Fibroblast of pulmonary artery (primary cell): ENCODE results near the gene MINK1.

Experiments
- DNase-seq: peaks from one replicate; pipeline ENCODE4 v3.0.0-alpha.2; 2010; ENCODE audit warnings: low read depth
- H3K4me3 ChIP-seq: replicated peaks from 2 replicates; pipeline ENCODE4 v1.5.1; 2011; ENCODE audit warnings: low read depth, mild to moderate bottlenecking, control low read depth, low read length, moderate library complexity
- TF ChIP-seq, protein P1 (sequence below): IDR thresholded peaks from 2 replicates; pipeline ENCODE4 v1.5.1; 2011; ENCODE audit warnings: mild to moderate bottlenecking, control low read depth, low read length, inconsistent platforms; ENCODE audit errors: missing control alignments

MINK1 gene

DNA sequence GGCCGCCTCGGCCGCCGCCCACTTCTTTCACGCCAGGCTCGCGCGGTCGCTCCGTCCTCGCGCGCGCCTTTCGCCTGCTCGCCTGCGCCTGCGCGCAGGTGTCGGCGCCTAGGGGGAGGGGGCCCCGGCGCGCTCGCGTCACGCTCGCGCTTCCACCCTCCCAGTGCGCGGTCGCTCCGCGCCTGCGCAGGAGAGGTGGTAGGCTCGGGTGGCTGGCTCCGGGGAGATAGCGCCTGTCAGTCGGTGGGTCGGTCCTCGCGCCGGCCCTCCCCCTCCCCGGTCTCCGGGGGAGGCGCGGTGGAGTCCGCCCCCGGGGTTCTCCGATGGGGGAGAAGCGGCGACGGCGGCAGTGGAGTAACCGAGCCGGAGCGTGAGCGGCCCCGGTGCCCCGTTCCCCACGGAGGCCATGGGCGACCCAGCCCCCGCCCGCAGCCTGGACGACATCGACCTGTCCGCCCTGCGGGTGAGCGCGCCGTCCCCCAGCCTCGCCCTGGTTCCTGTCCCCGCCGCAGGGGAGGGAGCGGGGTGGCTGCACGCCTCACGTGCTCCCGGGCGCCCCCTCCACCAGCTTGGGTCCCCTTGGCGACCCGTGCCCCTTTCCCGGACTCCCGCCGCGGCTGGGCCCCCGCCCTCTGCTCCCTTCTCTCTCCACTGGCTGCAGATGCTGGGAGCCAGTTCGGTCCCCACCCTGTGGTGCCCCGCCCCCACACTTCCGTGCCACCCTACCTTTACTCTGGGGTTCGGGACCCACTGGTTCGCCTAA lies at the start of gene MINK1:
TSS of gene MINK1 (plus strand) at position 163 of the 763 bp plus-strand sequence. CDS start at position 407, 244 bp downstream.
- TF ChIP-seq, protein P1, sequence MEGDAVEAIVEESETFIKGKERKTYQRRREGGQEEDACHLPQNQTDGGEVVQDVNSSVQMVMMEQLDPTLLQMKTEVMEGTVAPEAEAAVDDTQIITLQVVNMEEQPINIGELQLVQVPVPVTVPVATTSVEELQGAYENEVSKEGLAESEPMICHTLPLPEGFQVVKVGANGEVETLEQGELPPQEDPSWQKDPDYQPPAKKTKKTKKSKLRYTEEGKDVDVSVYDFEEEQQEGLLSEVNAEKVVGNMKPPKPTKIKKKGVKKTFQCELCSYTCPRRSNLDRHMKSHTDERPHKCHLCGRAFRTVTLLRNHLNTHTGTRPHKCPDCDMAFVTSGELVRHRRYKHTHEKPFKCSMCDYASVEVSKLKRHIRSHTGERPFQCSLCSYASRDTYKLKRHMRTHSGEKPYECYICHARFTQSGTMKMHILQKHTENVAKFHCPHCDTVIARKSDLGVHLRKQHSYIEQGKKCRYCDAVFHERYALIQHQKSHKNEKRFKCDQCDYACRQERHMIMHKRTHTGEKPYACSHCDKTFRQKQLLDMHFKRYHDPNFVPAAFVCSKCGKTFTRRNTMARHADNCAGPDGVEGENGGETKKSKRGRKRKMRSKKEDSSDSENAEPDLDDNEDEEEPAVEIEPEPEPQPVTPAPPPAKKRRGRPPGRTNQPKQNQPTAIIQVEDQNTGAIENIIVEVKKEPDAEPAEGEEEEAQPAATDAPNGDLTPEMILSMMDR = no peak
- peak within 1 kb of the TSS; percentile 85 for H3K4me3 ChIP-seq
- DNase-seq = peak; percentile 96

- peak overlapping the region; percentile 14 for H3K4me3 ChIP-seq
- TF ChIP-seq, protein P1 = no peak
- DNase-seq = no peak
These were observed 47.6 kb upstream of the MINK1 start for GRCh38 chr17:4785311-4786105.

DNA sequence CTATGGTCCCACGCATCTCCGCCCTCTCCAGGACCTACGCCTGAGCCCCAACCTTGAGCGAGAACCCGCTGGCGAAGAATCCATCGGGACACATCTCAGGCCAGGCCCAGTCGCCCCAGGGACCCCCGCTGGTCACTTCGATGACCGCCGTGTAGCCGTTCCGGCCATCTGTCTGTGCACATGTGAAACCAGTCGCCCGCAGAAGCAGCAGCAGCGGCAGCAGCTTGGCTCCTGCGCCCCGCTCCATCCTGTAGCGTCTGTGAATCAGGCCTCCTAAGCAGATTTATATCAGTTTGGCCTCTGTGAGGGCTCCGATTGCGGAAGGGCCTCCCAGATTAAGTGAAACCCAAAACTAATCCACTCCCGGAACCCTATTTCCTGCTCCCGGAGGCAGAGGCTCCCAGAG lies 47.0 kb upstream of the MINK1 start, which contains the start of gene VMO1:
TSS of gene VMO1 (minus strand) at position 259 of the 406 bp plus-strand sequence. CDS start at position 247, 12 bp downstream.
- DNase-seq = no peak
- peak within 1 kb of the TSS; percentile 14 for H3K4me3 ChIP-seq
- TF ChIP-seq, protein P1 = no peak

DNA sequence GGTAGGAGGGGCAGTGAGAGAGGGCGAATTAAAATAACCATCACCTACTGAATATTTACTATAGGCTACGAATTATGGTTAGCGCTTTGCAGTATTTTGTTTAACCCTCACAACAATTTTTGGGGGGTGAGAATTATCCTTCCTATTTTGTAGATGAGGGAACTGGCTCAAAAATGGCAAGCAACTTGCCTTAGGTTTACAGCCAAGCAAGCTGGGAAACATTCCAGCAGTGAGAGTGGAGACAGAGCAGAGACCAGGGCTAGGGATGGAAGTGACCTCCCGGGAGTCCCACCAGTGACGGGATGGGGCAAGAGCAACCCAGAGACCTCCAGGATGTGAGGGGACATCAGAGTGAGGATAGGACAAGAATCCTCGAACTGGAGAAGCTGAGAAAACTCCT lies 46.6 kb upstream of the MINK1 start:
- H3K4me3 ChIP-seq = no peak overlapping the region
- no peak for DNase-seq
- TF ChIP-seq, protein P1 = no peak

GRCh38 chr17:4788159-4788806 lies 44.9 kb upstream of the MINK1 start:
- TF ChIP-seq, protein P1 = no peak
- no peak overlapping the region for H3K4me3 ChIP-seq
- no peak for DNase-seq

DNA sequence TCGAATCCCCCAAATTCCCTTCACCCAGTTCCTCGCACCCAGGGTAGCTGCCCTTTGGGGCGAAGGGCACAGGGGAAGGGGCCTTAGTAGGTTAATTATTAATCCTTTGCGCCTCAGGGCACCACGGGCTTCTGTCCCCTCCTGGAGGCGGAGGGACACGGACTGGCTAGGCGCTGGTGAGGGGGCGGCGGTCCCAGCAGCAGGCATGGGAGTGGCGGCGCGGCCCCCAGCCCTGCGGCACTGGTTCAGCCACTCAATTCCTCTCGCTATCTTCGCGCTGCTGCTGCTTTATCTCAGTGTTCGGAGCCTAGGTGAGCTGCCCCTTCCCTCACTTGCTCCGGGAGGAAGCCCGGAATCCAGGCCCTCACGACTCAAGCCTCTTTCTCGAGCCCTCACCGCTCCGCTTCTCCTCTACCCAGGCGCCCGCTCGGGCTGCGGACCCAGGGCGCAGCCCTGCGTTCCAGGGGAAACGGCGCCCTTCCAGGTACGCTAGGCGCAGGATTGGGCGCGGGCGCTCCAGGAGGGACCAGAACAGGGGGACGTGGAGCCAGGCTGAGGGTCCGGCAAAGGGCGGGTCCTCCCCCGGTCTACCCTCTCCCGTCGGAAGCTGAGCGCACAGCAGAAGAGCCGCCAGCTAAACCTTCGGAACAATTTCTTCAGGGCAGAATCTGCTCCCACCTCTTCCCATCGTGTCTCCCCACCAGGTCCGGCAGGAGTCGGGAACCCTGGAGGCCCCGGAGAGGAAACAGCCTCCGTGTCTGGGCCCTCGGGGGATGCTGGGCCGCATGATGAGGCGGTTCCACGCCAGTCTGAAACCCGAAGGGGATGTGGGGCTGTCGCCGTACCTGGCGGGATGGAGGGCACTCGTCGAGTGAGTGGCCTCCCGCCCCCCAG lies 44.1 kb upstream of the MINK1 start, which contains the start of gene GLTPD2:
TSS of gene GLTPD2 (plus strand) at position 158 of the 894 bp plus-strand sequence. CDS start at position 206, 48 bp downstream.
- peak within 1 kb of the TSS; percentile 65 for H3K4me3 ChIP-seq
- TF ChIP-seq, protein P1 = no peak
- DNase-seq = no peak
